BJ (cell line): ENCODE measurements around the gene TTC7B. TPM values are rescaled to one million over a fixed set of nuclear protein-coding genes. Genes with fewer than 3 reads are reported as not detected.

ENCODE experiments used
- CTCF ChIA-PET: fragments of 350-600 bp; formaldehyde crosslinking; extraction: SDS; loops from one replicate; lab custom pipeline; 2021; ENCODE audit warnings: antibody characterized with exemption, inconsistent platforms; lab: Yijun Ruan, JAX
- POLR2A ChIA-PET: fragments of 300-600 bp; sonication (Branson Sonifier 250); formaldehyde crosslinking; extraction: SDS; loops from one replicate; lab custom pipeline; 2021; ENCODE audit warnings: antibody characterized with exemption; lab: Charles Lee
- DNase-seq: peaks from one replicate; pipeline ENCODE4 v3.0.0-alpha.2; 2011; ENCODE audit warnings: low read depth
- H3K27me3 ChIP-seq: 2 replicates; pipeline ENCODE4 v1.6.0; 2011; ENCODE audit warnings: low read length; ENCODE audit not compliant: control insufficient read depth, insufficient read depth
- H3K36me3 ChIP-seq: 2 replicates; pipeline ENCODE4 v1.5.1; 2011; ENCODE audit warnings: low read length; ENCODE audit not compliant: control insufficient read depth, insufficient read depth
- H3K4me3 ChIP-seq: 2 replicates; pipeline ENCODE4 v1.5.1; 2011; ENCODE audit warnings: low read depth, mild to moderate bottlenecking, control low read depth, low read length
- CTCF ChIP-seq: IDR thresholded peaks from 2 replicates; pipeline ENCODE4 v1.5.1; 2011; ENCODE audit warnings: low read depth, mild to moderate bottlenecking, control low read depth, inconsistent platforms, low read length, moderate library complexity; ENCODE audit not compliant: insufficient read depth
- polyA plus RNA-seq: library from polyadenylated mRNA; depleted of rRNA; stranded (reverse); fragments of >200 nt; gene quantifications from 2 replicates; pipeline ENCODE4 v1.2.3, GENCODE V29; 2011

The TTC7B gene
- polyA plus RNA-seq, 1 experiment = 46.9 TPM

DNA sequence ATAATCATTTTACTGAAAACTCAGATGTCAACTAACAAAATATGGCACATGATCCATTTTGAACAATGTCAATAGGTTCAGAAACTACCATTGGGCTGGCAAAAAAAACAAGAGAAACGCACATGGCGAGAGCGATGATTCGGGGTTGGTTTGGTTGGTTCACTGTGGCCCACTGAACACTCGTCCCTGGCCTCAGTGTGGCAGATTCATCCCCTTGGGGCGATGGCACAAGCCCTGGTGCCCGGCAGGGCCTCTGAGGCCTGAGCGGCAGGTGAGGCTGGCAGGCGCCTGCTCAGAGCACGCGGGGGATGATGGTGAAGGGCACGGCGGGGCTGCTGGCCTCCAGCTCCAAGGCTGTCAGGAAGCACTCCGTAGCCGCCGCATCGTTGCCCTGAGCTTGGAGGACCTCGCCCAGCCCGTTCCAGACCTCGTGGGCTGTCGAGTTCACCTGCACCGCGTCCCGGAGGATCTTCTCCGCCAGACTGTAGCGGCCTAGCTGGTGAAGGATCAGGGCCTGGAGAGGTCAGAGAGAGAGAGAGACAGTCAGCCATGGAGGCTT, 275.1 kb downstream of the TTC7B start:
- no peak for DNase-seq
- no peaks in the 10 kb centered on the region; the same call in 1 of the 2 replicates for H3K36me3 ChIP-seq
- no peak overlapping the region for H3K4me3 ChIP-seq
- TF ChIP-seq CTCF = no peak
- CTCF ChIA-PET = interaction anchor here (0.9 to 1.4 kb wide), 2 partner anchors 141 to 156 kb away, joined by 3 to 6 read pairs; no protein-coding TSS in a partner anchor
- H3K27me3 ChIP-seq = no peaks in the 10 kb centered on the region
- POLR2A ChIA-PET = no interaction called here

DNA sequence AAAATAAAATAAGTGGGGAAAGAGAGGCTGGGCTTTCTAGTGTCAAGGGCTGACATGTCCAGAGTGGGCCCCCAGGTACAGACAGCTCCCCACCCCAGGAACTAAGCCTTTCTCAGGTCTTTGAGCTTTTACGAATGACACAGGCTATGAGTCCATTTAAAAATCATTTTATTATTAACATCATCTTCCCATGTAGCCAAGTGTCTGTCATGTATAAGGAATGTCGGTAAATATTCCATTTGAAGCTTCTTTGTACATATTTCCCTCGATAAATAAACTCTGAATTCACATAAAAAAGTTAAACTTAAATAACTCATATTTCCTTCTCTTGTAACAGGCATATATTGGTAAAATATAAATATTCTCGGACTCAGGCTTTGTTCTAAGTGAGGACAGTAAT, 275.8 kb downstream of the TTC7B start:
- Histone ChIP-seq H3K36me3 (no peaks in the 10 kb centered on the region; the same call in 1 of the 2 replicates), H3K27me3 (no peaks in the 10 kb centered on the region), H3K4me3 (no peak overlapping the region)
- DNase-seq = no peak
- ChIA-PET POLR2A (no interaction called here), CTCF (interaction anchor here (1.4 kb wide), 1 partner anchor 140 kb away, joined by 6 read pairs; no protein-coding TSS in a partner anchor)
- TF ChIP-seq CTCF = no peak

GRCh38 chr14:90539996-90540395, 276.2 kb downstream of the TTC7B start:
- CTCF ChIA-PET = interaction anchor here (0.7 kb wide), 1 partner anchor 14 kb away, joined by 3 read pairs; no protein-coding TSS in a partner anchor
- H3K36me3 ChIP-seq = no peaks in the 10 kb centered on the region; the same call in 1 of the 2 replicates
- TF ChIP-seq CTCF = no peak
- no peak for DNase-seq
- H3K4me3 ChIP-seq = no peak overlapping the region
- POLR2A ChIA-PET = no interaction called here
- H3K27me3 ChIP-seq = no peaks in the 10 kb centered on the region

- no peaks in the 10 kb centered on the region; the same call in 1 of the 2 replicates for H3K36me3 ChIP-seq
- TF ChIP-seq CTCF = no peak
- CTCF ChIA-PET = interaction anchor here (0.7 kb wide), 2 partner anchors 14 to 158 kb away, joined by 3 read pairs; no protein-coding TSS in a partner anchor
- DNase-seq = no peak
- no peaks in the 10 kb centered on the region for H3K27me3 ChIP-seq
- POLR2A ChIA-PET = no interaction called here
- H3K4me3 ChIP-seq = no peak overlapping the region
Observed at GRCh38 chr14:90539496-90539775, 276.8 kb downstream of the TTC7B start.

GRCh38 chr14:90538716-90539495, 277.3 kb downstream of the TTC7B start:
- CTCF ChIA-PET = interaction anchor here (0.7 kb wide), 1 partner anchor 158 kb away, joined by 3 read pairs; no protein-coding TSS in a partner anchor
- POLR2A ChIA-PET = no interaction called here
- no peak for DNase-seq
- Histone ChIP-seq H3K4me3 (no peak overlapping the region), H3K27me3 (no peaks in the 10 kb centered on the region), H3K36me3 (no peaks in the 10 kb centered on the region; the same call in 1 of the 2 replicates)
- no peak for TF ChIP-seq CTCF
